WI38 (cell line): ENCODE results near the gene TMC6.

Experiments used
- H3K4me3 ChIP-seq: 2 replicates; pipeline ENCODE4 v1.5.1; 2011; ENCODE audit warnings: low read depth, mild to moderate bottlenecking, control low read depth, low read length
- CTCF ChIP-seq: IDR thresholded peaks from 2 replicates; pipeline ENCODE4 v1.5.1; 2012; ENCODE audit warnings: low read depth, mild to moderate bottlenecking, control low read depth, low read length

The TMC6 gene

GRCh38 chr17:78107457-78107856, 21.1 kb downstream of the TMC6 start:
- H3K4me3 ChIP-seq = no peak overlapping the region
- no peak for TF ChIP-seq CTCF

- TF ChIP-seq CTCF = no peak
- H3K4me3 ChIP-seq = no peak overlapping the region
Observed at GRCh38 chr17:78106211-78106610, 22.3 kb downstream of the TMC6 start.

- H3K4me3 ChIP-seq = no peak overlapping the region
- no peak for TF ChIP-seq CTCF
Observed at GRCh38 chr17:78105551-78105950, 23.0 kb downstream of the TMC6 start.

- TF ChIP-seq CTCF = no peak
- H3K4me3 ChIP-seq = no peak overlapping the region
Observed at GRCh38 chr17:78105101-78105500, 23.5 kb downstream of the TMC6 start.

- no peak for TF ChIP-seq CTCF
Observed at GRCh38 chr17:78104540-78104941, 24.0 kb downstream of the TMC6 start.

GRCh38 chr17:78103311-78103710, 25.2 kb downstream of the TMC6 start:
- H3K4me3 ChIP-seq = no peak overlapping the region
- TF ChIP-seq CTCF = no peak

More at GRCh38 chr17:78104540-78104941, 24.0 kb downstream of the TMC6 start:
- H3K4me3 ChIP-seq = no peak overlapping the region

- no peak for TF ChIP-seq CTCF
- H3K4me3 ChIP-seq = no peak overlapping the region
Observed at GRCh38 chr17:78101542-78101941, 27.0 kb downstream of the TMC6 start.
